Measurements from ENCODE around the gene SLC1A1.

Gene SLC1A1

DNA sequence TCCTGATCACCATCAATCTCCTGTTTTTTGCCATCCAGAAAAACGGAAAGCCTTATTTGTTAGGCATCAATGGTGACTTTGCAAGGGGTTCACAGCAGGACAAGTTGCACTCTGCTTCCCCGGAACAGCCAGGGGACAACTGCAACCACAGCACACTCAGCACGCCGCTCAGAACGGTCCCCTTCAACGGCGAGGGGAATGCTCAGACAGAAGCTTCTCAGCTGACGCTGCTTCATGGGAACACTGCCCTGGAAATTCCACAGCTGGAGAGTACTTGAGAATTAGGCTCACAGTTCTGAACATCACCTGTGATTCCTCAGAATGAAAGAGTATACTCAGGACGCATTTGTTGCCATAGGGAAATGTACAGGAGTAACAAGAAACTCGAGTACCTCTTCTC, 131.7 kb downstream of the SLC1A1 start:
- DNase-seq = no peak

GRCh38 chr9:4630836-4631235, 140.6 kb downstream of the SLC1A1 start:
- DNase-seq = no peak
